DOHH2 (cell line): ENCODE data around the gene CAV1.

Experiments
- H3F3A ChIP-seq: fragments of 200-600 bp; sonication (generic), shearing (Covaris generic); 2 replicates; pipeline ENCODE4 v1.6.0; 2016; ENCODE audit warnings: antibody characterized with exemption, mild to moderate bottlenecking; ENCODE audit not compliant: control insufficient read depth, insufficient read depth
- H3K27ac ChIP-seq: fragments of 200-600 bp; sonication (generic); 2 replicates; pipeline ENCODE4 v1.5.1; 2014; ENCODE audit warnings: low read depth, mild to moderate bottlenecking, low read length, moderate library complexity
- H3K27me3 ChIP-seq: fragments of 200-600 bp; sonication (generic); 2 replicates; pipeline ENCODE4 v1.6.1; 2014; ENCODE audit warnings: mild to moderate bottlenecking, low read length, mixed read lengths; ENCODE audit not compliant: control insufficient read depth
- H3K36me3 ChIP-seq: fragments of 200-600 bp; sonication (generic); 2 replicates; pipeline ENCODE4 v1.6.1; 2014; ENCODE audit warnings: mild to moderate bottlenecking, low read length, moderate library complexity, mixed read lengths; ENCODE audit not compliant: control insufficient read depth
- H3K4me1 ChIP-seq: fragments of 200-600 bp; sonication (generic); 2 replicates; pipeline ENCODE4 v1.6.1; 2014; ENCODE audit warnings: mild to moderate bottlenecking, low read length, mixed read lengths; ENCODE audit not compliant: control insufficient read depth
- H3K4me2 ChIP-seq: fragments of 200-600 bp; sonication (generic); 2 replicates; pipeline ENCODE4 v1.6.0; 2014; ENCODE audit warnings: mild to moderate bottlenecking, low read length, moderate library complexity
- H3K4me3 ChIP-seq: fragments of 200-600 bp; sonication (generic); 2 replicates; pipeline ENCODE4 v1.5.1; 2014; ENCODE audit warnings: mild to moderate bottlenecking, low read length, mixed read lengths
- H3K79me2 ChIP-seq: fragments of 200-600 bp; sonication (generic); 2 replicates; pipeline ENCODE4 v1.6.1; 2014; ENCODE audit warnings: mild to moderate bottlenecking, low read length, mixed read lengths; ENCODE audit not compliant: control insufficient read depth
- H3K9me2 ChIP-seq: fragments of 200-600 bp; sonication (generic); replicated peaks from 2 replicates; pipeline ENCODE4 v1.6.1; 2014; ENCODE audit warnings: mild to moderate bottlenecking, low read length, mixed read lengths; ENCODE audit not compliant: control insufficient read depth
- H3K9me3 ChIP-seq: fragments of 200-600 bp; sonication (generic); 2 replicates; pipeline ENCODE4 v1.6.1; 2014; ENCODE audit warnings: antibody characterized with exemption, low read length, mixed read lengths; ENCODE audit not compliant: control insufficient read depth, insufficient read depth
- H4K20me1 ChIP-seq: fragments of 200-600 bp; sonication (generic); 2 replicates; pipeline ENCODE4 v1.6.0; 2014; ENCODE audit warnings: low read depth, mild to moderate bottlenecking, antibody characterized with exemption, low read length, moderate library complexity; ENCODE audit not compliant: control insufficient read depth, insufficient read depth
- CTCF ChIP-seq: fragments of 200-600 bp; sonication (generic); IDR thresholded peaks from one replicate; pipeline ENCODE4 v1.5.1; 2014; ENCODE audit warnings: antibody characterized with exemption, mild to moderate bottlenecking, low read depth, low read length; ENCODE audit not compliant: poor library complexity, severe bottlenecking
- EZH2phosphoT487 ChIP-seq: fragments of 200-600 bp; sonication (generic); IDR thresholded peaks from 2 replicates; pipeline ENCODE4 v1.6.1; 2017; ENCODE audit warnings: borderline replicate concordance, mild to moderate bottlenecking, antibody characterized with exemption, low read length, moderate library complexity, mixed read lengths

The CAV1 gene

GRCh38 chr7:116560021-116560970, 35.5 kb downstream of the CAV1 start:
- Histone ChIP-seq H3K4me3 (no peak overlapping the region), H3K36me3 (no peaks in the 10 kb centered on the region), H3K4me2 (no peak overlapping the region), H3F3A (no peaks in the 10 kb centered on the region), H3K27me3 (no peaks in the 10 kb centered on the region), H3K4me1 (no peaks in the 10 kb centered on the region), H3K9me2 (no peaks in the 10 kb centered on the region), H4K20me1 (no peaks in the 10 kb centered on the region), H3K79me2 (no peaks in the 10 kb centered on the region), H3K27ac (no peak overlapping the region), H3K9me3 (no peaks in the 10 kb centered on the region)
- TF ChIP-seq CTCF (no peak), EZH2phosphoT487 (no peak)

- no peaks in the 10 kb centered on the region for H4K20me1 ChIP-seq
- H3F3A ChIP-seq = no peaks in the 10 kb centered on the region
- no peaks in the 10 kb centered on the region for H3K9me2 ChIP-seq
- H3K79me2 ChIP-seq = no peaks in the 10 kb centered on the region
- H3K4me3 ChIP-seq = no peak overlapping the region
- no peak overlapping the region for H3K27ac ChIP-seq
- no peaks in the 10 kb centered on the region for H3K4me1 ChIP-seq
- H3K4me2 ChIP-seq = no peak overlapping the region
- H3K36me3 ChIP-seq = no peaks in the 10 kb centered on the region
- TF ChIP-seq CTCF (no peak), EZH2phosphoT487 (no peak)
- H3K9me3 ChIP-seq = no peaks in the 10 kb centered on the region
- H3K27me3 ChIP-seq = no peaks in the 10 kb centered on the region
These were observed 37.1 kb downstream of the CAV1 start for GRCh38 chr7:116561697-116562483.

GRCh38 chr7:116562529-116563121, 37.8 kb downstream of the CAV1 start:
- no peak overlapping the region for H3K27ac ChIP-seq
- no peaks in the 10 kb centered on the region for H3K27me3 ChIP-seq
- no peaks in the 10 kb centered on the region for H4K20me1 ChIP-seq
- H3K4me1 ChIP-seq = no peaks in the 10 kb centered on the region
- no peaks in the 10 kb centered on the region for H3K9me3 ChIP-seq
- TF ChIP-seq EZH2phosphoT487 = no peak
- TF ChIP-seq CTCF = no peak
- no peak overlapping the region for H3K4me2 ChIP-seq
- H3K9me2 ChIP-seq = no peaks in the 10 kb centered on the region
- no peak overlapping the region for H3K4me3 ChIP-seq
- no peaks in the 10 kb centered on the region for H3K36me3 ChIP-seq
- no peaks in the 10 kb centered on the region for H3F3A ChIP-seq
- H3K79me2 ChIP-seq = no peaks in the 10 kb centered on the region
